HG02884 (cell line): ENCODE measurements around the gene ZFYVE28.
"Not testable (repeated sequence)": the region's sequence is repeated elsewhere in the genome, so short reads cannot be mapped to it uniquely, and the experiment has no call there.

Experiments used
- ATAC-seq: cut with Tn5 transposase; IDR thresholded peaks from one replicate; pipeline ENCODE4 v1.9.1; 2021; ENCODE audit warnings: mild to moderate bottlenecking, moderate library complexity; ENCODE audit not compliant: unreplicated experiment

Gene ZFYVE28

GRCh38 chr4:2236944-2237666 lies 181.3 kb downstream of the ZFYVE28 start:
- ATAC-seq, result no peak

- no peak for ATAC-seq
Measured at GRCh38 chr4:2231082-2231481, 187.4 kb downstream of the ZFYVE28 start.

GRCh38 chr4:2226261-2226660 lies 192.2 kb downstream of the ZFYVE28 start:
- no peak for ATAC-seq

GRCh38 chr4:2222838-2223237 lies 195.6 kb downstream of the ZFYVE28 start:
- ATAC-seq, result no peak

- ATAC-seq, result not testable (repeated sequence)
Measured at GRCh38 chr4:2221378-2221777, 197.1 kb downstream of the ZFYVE28 start.

GRCh38 chr4:2220016-2220630 lies 198.3 kb downstream of the ZFYVE28 start:
- ATAC-seq, result no peak
